GM13976 (cell line): ENCODE results near the gene ACER2.

Source experiments
- DNase-seq: peaks from one replicate; pipeline ENCODE4 v3.0.0; 2012; ENCODE audit warnings: low spot score
- in situ Hi-C: fragments of 300-500 bp; cut with MboI; formaldehyde crosslinking; loops from one replicate; pipeline ENCODE4 v1.12.0; 2022; ENCODE audit warnings: low sequenced_read_pairs, mixed read lengths, inconsistent platforms; ENCODE audit not compliant: unreplicated experiment
- TF ChIP-seq, protein P1 (sequence below): IDR thresholded peaks from 2 replicates; pipeline ENCODE4 v1.5.1; 2012; ENCODE audit warnings: borderline replicate concordance, mild to moderate bottlenecking; ENCODE audit not compliant: insufficient read depth; ENCODE audit errors: extremely low read depth, missing control alignments, control extremely low read depth

Gene ACER2

DNA sequence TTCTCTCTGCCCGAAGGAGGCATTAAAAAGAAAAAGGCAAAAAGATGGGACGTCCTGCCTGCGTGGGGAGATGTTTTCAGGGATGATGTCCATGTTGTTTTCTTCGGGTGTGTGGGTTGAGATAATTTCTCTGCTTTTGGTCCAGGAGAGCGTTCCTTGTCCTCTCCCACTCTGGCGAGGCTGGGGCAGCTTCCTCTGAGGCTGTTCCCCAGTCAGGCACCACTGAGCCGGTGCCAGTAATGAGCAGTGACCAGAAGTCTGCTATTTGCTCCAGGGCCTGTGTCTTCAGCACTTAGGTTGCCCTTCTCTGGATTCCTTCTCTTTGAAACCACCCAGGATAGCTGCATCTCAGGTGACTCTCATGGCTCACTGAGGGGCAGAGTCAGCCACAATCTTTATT lies 71.5 kb downstream of the ACER2 start:
- no peak for DNase-seq
- in situ Hi-C loops: no loop called here
- TF ChIP-seq, protein P1, sequence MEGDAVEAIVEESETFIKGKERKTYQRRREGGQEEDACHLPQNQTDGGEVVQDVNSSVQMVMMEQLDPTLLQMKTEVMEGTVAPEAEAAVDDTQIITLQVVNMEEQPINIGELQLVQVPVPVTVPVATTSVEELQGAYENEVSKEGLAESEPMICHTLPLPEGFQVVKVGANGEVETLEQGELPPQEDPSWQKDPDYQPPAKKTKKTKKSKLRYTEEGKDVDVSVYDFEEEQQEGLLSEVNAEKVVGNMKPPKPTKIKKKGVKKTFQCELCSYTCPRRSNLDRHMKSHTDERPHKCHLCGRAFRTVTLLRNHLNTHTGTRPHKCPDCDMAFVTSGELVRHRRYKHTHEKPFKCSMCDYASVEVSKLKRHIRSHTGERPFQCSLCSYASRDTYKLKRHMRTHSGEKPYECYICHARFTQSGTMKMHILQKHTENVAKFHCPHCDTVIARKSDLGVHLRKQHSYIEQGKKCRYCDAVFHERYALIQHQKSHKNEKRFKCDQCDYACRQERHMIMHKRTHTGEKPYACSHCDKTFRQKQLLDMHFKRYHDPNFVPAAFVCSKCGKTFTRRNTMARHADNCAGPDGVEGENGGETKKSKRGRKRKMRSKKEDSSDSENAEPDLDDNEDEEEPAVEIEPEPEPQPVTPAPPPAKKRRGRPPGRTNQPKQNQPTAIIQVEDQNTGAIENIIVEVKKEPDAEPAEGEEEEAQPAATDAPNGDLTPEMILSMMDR: no peak

DNA sequence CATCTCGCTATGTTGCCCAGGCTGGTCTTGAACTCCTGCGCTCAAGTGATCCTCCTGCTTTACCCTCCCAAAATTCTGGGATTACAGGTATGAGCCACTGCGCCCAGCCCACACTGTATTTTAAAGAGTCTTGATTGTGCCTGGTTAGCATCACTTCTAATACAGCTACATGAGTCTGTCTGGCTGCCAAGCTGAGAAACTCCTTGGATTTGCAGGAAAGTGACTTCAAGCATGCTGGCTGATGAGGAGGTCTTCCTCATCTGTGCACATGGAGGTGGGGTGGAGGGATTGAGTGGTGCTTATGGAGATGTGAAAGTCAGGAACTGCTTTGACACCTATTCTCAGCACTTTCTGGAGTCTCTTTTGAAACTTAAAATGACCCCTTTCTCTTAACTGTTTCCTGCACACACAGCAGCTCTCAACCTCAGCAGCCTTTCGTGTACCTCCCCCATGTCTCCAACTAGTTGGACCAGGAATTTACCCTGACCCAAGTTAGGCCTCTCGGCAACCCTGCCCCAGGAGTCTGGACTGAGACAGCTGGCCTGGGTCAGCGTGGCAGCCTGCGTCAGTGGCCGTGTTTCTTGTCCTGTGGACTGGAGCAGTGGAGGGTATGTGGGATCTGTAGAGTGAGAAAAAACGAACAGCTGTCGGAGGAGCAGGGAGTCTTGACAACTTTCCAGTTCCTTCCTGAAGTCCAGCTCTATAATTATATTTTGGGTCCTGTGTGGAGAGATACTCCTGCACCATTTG lies 72.5 kb downstream of the ACER2 start:
- no peak for DNase-seq
- in situ Hi-C loops: no loop called here
- TF ChIP-seq, protein P1: no peak

DNA sequence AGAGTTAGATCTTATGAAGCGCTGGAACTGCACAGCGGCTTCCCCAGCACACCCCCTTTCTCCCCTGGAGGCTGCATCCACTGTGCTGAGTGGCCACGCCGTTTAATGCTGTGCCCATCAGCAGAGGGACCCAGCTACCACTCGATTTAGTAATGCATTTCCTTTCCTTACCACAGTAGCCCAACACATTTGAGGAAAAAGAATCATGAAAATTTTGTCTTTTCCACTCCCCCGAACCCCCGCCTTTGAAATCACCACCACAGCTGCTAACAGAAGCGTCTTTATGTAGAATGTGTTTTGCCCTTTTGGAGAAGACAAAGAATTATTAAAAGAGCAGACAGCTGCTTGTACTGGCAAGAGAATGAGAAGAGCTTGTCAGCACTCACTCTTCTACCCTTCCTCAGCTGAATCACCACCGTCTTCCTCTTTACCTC lies 73.2 kb downstream of the ACER2 start:
- no peak for DNase-seq
- TF ChIP-seq, protein P1: no peak
- in situ Hi-C loops: no loop called here

DNA sequence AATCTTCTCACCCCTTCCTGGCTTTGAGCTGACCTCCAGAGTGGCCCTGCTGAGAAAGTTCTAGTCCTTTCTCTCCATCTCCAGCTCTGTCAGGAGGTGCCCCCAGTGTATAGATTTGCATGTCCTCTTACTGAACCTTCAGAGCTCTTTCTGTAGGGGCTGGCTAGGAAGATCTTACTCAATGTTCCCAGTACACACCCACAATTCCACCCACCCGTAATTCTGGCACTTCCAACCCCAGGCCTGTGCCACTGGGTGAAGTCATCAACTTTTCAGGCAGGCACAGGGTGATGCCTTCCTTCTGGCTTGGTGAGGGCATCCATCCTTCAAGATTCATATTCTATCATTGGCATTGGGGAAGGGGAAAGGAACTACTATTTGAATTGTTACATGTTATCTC lies 75.9 kb downstream of the ACER2 start:
- in situ Hi-C loops: no loop called here
- DNase-seq: no peak
- TF ChIP-seq, protein P1: no peak

DNA sequence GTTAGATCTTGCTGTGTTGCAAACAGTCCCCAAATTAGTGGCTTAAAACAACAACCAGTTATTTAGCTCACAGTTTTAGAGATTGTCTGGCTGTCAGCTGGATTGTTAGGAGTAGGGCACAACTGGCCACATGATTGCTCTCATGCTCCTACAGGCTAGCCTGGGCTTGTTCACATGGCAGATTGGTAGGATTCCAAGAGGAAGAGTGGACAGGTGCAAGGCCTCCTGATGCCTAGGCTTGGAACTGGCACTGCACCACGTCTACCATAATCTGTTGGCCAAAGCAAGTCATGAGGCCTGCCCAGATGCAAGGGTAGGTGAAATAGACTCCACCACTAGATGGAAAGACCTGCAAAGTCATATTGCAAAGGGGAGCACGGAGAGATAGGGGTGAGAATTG lies 76.4 kb downstream of the ACER2 start:
- in situ Hi-C loops: no loop called here
- TF ChIP-seq, protein P1: no peak
- DNase-seq: no peak

DNA sequence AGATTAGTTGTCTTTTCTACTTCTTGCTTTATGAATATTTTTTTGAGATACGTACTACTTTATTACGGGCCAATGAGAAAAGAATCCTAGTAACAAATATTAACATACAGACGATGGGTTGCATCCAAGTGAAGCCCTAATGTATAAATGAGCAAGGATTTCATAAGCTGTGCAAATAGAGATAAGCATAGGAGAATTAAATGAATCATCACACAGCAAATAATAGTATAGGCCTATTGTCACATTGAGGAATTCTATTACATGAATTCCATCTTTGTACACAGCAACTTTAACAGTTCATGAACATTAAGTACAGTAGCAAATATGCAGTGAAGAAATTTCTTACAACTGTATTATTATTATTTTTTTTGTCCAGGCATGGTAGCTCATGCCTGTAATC lies 78.0 kb downstream of the ACER2 start:
- TF ChIP-seq, protein P1: no peak
- DNase-seq: no peak
- in situ Hi-C loops: no loop called here
